Psoas muscle (tissue), 8 donors: Measurements from ENCODE around the gene ITGA3. TPM values are rescaled to one million over a fixed set of nuclear protein-coding genes. Genes with fewer than 3 reads are reported as not detected.
A peak's percentile ranks its signal among the peaks of the same experiment; 100 is the strongest.

Experiments
- ATAC-seq, 4 donors: fragments of 200-7000 bp; cut with Tn5 transposase; one replicate each; pipeline ENCODE4 v1.9.1; 2020; ENCODE audit warnings: moderate library complexity in 3 of 4, mild to moderate bottlenecking in 2 of 4
- DNase-seq, 2 donors: peaks; one replicate each; pipeline ENCODE4 v3.0.0-alpha.2; 2020
- H3K27ac ChIP-seq: fragments of 200-600 bp; one replicate; pipeline ENCODE4 v1.8.0; 2022
- H3K27me3 ChIP-seq, 3 donors: fragments of 200-600 bp in 1 of 3; one replicate each; pipeline versions ENCODE4 v1.6.1 to v1.8.0; 2013 to 2022; ENCODE audit warnings: low read length in 2 of 3, mild to moderate bottlenecking in 2 of 3, moderate library complexity in 1 of 3; ENCODE audit not compliant: insufficient read depth in 3 of 3
- H3K36me3 ChIP-seq, 2 donors: fragments of 200-600 bp in 1 of 2; one replicate each; pipeline versions ENCODE4 v1.6.1 to v1.8.0; 2013 to 2022; ENCODE audit warnings: low read depth in 1 of 2, mild to moderate bottlenecking in 1 of 2, moderate library complexity in 1 of 2; ENCODE audit not compliant: insufficient read depth in 1 of 2
- H3K4me1 ChIP-seq: fragments of 200-600 bp; one replicate; pipeline ENCODE4 v1.8.0; 2022
- H3K4me3 ChIP-seq: fragments of 200-600 bp; one replicate; pipeline ENCODE4 v1.8.0; 2022; ENCODE audit warnings: mild to moderate bottlenecking
- H3K9me3 ChIP-seq: fragments of 200-600 bp; one replicate; pipeline ENCODE4 v1.8.0; 2022
- CTCF ChIP-seq: fragments of 200-600 bp; IDR thresholded peaks from one replicate; pipeline ENCODE4 v1.8.0; 2022; ENCODE audit warnings: antibody characterized with exemption
- WGBS, 3 donors: extraction: QIAGEN DNeasy Blood & Tissue Kit; methylation state at CpG; one replicate each; pipeline versions ENCODE4 v1.1.6 to v1.1.7; 2013; 5-methylcytosine and 5-hydroxymethylcytosine counted together
- intact Hi-C, 2 donors: fragments of 100-400 bp; cut with DNase I; formaldehyde crosslinking; loops; one replicate each; pipeline versions ENCODE4 v1.11.0 to v1.14.2; 2022
- polyA plus RNA-seq, 3 donors: library from polyadenylated mRNA; stranded (reverse); fragments of 200-250 nt; gene quantifications; one replicate each; pipeline ENCODE4 v1.2.3, GENCODE V29; 2013
- total RNA-seq, 4 donors: library from RNA; stranded (reverse); fragmentation: NEBNext Ultra II Directional in 2 of 4; extraction: Animal tissue kit (Norgen Biotek cat#: 25700) in 2 of 4; gene quantifications; one replicate each; pipeline versions ENCODE4 v1.2.1 to v1.2.4, GENCODE V29; 2021 to 2023
- donor health status: healthy with polysubstance abuse.
- donor health status: DM: no; HTN: no; CAD: no; lungs with moderate emphysema.
- donor health status: Bipolar disorder and iron deficiency.
- donor health status: healthy.
- donor health status: DM: yes; HTN: yes; CAD: no.
- donor health status: DM: no; HTN: no; CAD: no.
- donor health status: DM: no; HTN: no; CAD: no.
- donor health status: DM: yes; HTN: yes; CAD: no.

ITGA3 gene
- total and polyA plus RNA-seq, 7 donors, result 4.9 to 21.9 (median 10.9) TPM

- DNase-seq (peak in 1 of 2 donors; percentile 0), ATAC-seq (no peak)
- H3K9me3 ChIP-seq, result no peaks in the 10 kb centered on the region
- H3K4me3 ChIP-seq, result no peak overlapping the region
- no peaks in the 10 kb centered on the region for H3K27me3 ChIP-seq
- peaks cover 27% of the 10 kb centered on the region for H3K4me1 ChIP-seq
- H3K36me3 ChIP-seq, result no peaks in the 10 kb centered on the region
- TF ChIP-seq CTCF, result no peak
- 61 to 65% (median 64%) methylated on average over 3 of the region's 3 CpGs for WGBS, 3 donors
- intact Hi-C loops, result no loop called here
- no peak overlapping the region for H3K27ac ChIP-seq
These were observed 2.3 kb upstream of the ITGA3 start for GRCh38 chr17:50053654-50053960.

- peak in 1 of 2 donors; percentile 53 for DNase-seq
- Histone ChIP-seq H3K4me3 (peak overlapping the region; percentile 76), H3K36me3 (no peaks in the 10 kb centered on the region), H3K27ac (peak overlapping the region; percentile 87), H3K4me1 (peaks cover 41% of the 10 kb centered on the region), H3K27me3 (no peaks in the 10 kb centered on the region), H3K9me3 (no peaks in the 10 kb centered on the region)
- TF ChIP-seq CTCF, result no peak
- peak in 1 of 4 donors; percentile 7 for ATAC-seq
- 5 to 23% (median 19%) methylated on average over 14 of the region's 14 CpGs for WGBS, 3 donors
- intact Hi-C loops, result loop anchor here in 1 of 2 donors (5.0 kb wide), 1 partner anchor 37 kb away; no protein-coding TSS in a partner anchor
These were observed 870 bp upstream of the ITGA3 start for GRCh38 chr17:50055055-50055425.

GRCh38 chr17:50056217-50056960, 479 bp downstream of the ITGA3 start:
- no peaks in the 10 kb centered on the region for H3K36me3 ChIP-seq
- no peaks in the 10 kb centered on the region for H3K9me3 ChIP-seq
- no peaks in the 10 kb centered on the region for H3K27me3 ChIP-seq
- intact Hi-C loops, result loop anchor here in 1 of 2 donors (2.0 to 5.0 kb wide), 2 partner anchors 30 to 36 kb away; no protein-coding TSS in a partner anchor
- DNase-seq, result peak; percentile 48 to 81
- ATAC-seq, result peak; percentile 24 to 61 (median 44)
- peaks cover 53% of the 10 kb centered on the region for H3K4me1 ChIP-seq
- 3 to 11% (median 7%) methylated on average over 26 to 64 of the region's 64 CpGs for WGBS, 3 donors
- peak overlapping the region; percentile 87 for H3K27ac ChIP-seq
- H3K4me3 ChIP-seq, result peak overlapping the region; percentile 76
- peak; percentile 35 for TF ChIP-seq CTCF

- H3K36me3 ChIP-seq, result no peaks in the 10 kb centered on the region
- intact Hi-C loops, result loop anchor here in 1 of 2 donors (2.0 to 5.0 kb wide), 2 partner anchors 30 to 35 kb away; no protein-coding TSS in a partner anchor
- DNase-seq (no peak), ATAC-seq (no peak)
- peaks cover 59% of the 10 kb centered on the region for H3K4me1 ChIP-seq
- H3K9me3 ChIP-seq, result no peaks in the 10 kb centered on the region
- TF ChIP-seq CTCF, result no peak
- peak overlapping the region; percentile 76 for H3K4me3 ChIP-seq
- peak overlapping the region; percentile 87 for H3K27ac ChIP-seq
- 47 to 66% (median 64%) methylated on average over 15 of the region's 15 CpGs for WGBS, 3 donors
- H3K27me3 ChIP-seq, result no peaks in the 10 kb centered on the region
These were observed 1.0 kb downstream of the ITGA3 start for GRCh38 chr17:50056961-50057330.
